HEK293 (cell line): ENCODE data around the gene FGD5.

Experiments
- CTCF ChIA-PET: fragments of 350-600 bp; formaldehyde crosslinking; extraction: SDS; loops from one replicate; lab custom pipeline; 2021; ENCODE audit warnings: antibody characterized with exemption; lab: Yijun Ruan, JAX
- POLR2A ChIA-PET: fragments of 300-600 bp; formaldehyde crosslinking; extraction: SDS; loops from one replicate; lab custom pipeline; 2020; ENCODE audit warnings: antibody characterized with exemption, inconsistent platforms; lab: Yijun Ruan, JAX
- H3K27ac ChIP-seq: fragments of 200-500 bp; sonication (Bioruptor generic); 2 replicates; pipeline ENCODE4 v1.5.1; 2014; ENCODE audit warnings: low read depth, low read length, control low read depth, inconsistent platforms; ENCODE audit errors: extremely low read depth
- H3K36me3 ChIP-seq, 2 experiments: fragments of 200-500 bp in 1 of 2; sonication (Bioruptor generic) in 1 of 2; 1 replicate in 1 of 2; 2 replicates in 1 of 2; pipeline ENCODE4 v1.5.1; 2014 to 2017; ENCODE audit warnings: inconsistent platforms in 2 of 2, low read length in 2 of 2; ENCODE audit not compliant: control insufficient read depth in 2 of 2, insufficient read depth in 1 of 2
- H3K4me1 ChIP-seq: fragments of 200-500 bp; sonication (Bioruptor generic); 2 replicates; pipeline ENCODE4 v1.5.1; 2014; ENCODE audit warnings: mild to moderate bottlenecking, low read length, inconsistent platforms; ENCODE audit not compliant: control insufficient read depth, insufficient read depth
- H3K4me3 ChIP-seq: 2 replicates; pipeline ENCODE4 v1.5.1; 2011; ENCODE audit warnings: low read depth, mild to moderate bottlenecking, control low read depth, low read length, moderate library complexity
- H3K9me3 ChIP-seq: fragments of 200-500 bp; sonication (Bioruptor generic); 2 replicates; pipeline ENCODE4 v1.5.1; 2014; ENCODE audit warnings: low read depth, low read length, inconsistent platforms; ENCODE audit not compliant: control insufficient read depth, insufficient read depth
- GFI1B ChIP-seq: fragments of 450-650 bp; formaldehyde crosslinking; IDR thresholded peaks from 2 replicates; pipeline ENCODE4 v1.5.1; 2016; ENCODE audit warnings: missing biosample characterization, missing genetic modification characterization
- HOXC10 ChIP-seq: sonication (generic); formaldehyde crosslinking; IDR thresholded peaks from 2 replicates; pipeline ENCODE4 v1.8.1; 2023; ENCODE audit warnings: mild to moderate bottlenecking, missing genetic modification reagents
- IKZF3 ChIP-seq: fragments of 450-650 bp; IDR thresholded peaks from 2 replicates; pipeline ENCODE4 v1.5.0; 2018; ENCODE audit warnings: missing biosample characterization, mild to moderate bottlenecking, missing genetic modification characterization, moderate library complexity
- INSM2 ChIP-seq: fragments of 450-650 bp; formaldehyde crosslinking; IDR thresholded peaks from 2 replicates; pipeline ENCODE4 v1.5.1; 2016; ENCODE audit warnings: missing biosample characterization, missing genetic modification characterization
- KLF17 ChIP-seq: fragments of 450-650 bp; formaldehyde crosslinking; IDR thresholded peaks from 2 replicates; pipeline ENCODE4 v1.5.1; 2016; ENCODE audit warnings: missing biosample characterization, missing genetic modification characterization
- PATZ1 ChIP-seq: fragments of 450-650 bp; formaldehyde crosslinking; IDR thresholded peaks from 2 replicates; pipeline ENCODE4 v1.5.1; 2016; ENCODE audit warnings: missing biosample characterization, missing genetic modification characterization
- SP2 ChIP-seq: fragments of 450-650 bp; formaldehyde crosslinking; IDR thresholded peaks from 2 replicates; pipeline ENCODE4 v1.5.1; 2016; ENCODE audit warnings: missing biosample characterization, missing genetic modification characterization
- SP3 ChIP-seq: fragments of 450-650 bp; formaldehyde crosslinking; IDR thresholded peaks from 2 replicates; pipeline ENCODE4 v1.5.1; 2016; ENCODE audit warnings: missing biosample characterization, missing genetic modification characterization
- TRIM28 ChIP-seq: IDR thresholded peaks from 2 replicates; pipeline ENCODE4 v1.6.1; 2011; ENCODE audit warnings: low read length, control low read depth, borderline replicate concordance
- ZBTB7A ChIP-seq: fragments of 450-650 bp; formaldehyde crosslinking; IDR thresholded peaks from 2 replicates; pipeline ENCODE4 v1.5.1; 2016; ENCODE audit warnings: low read depth, missing biosample characterization, missing genetic modification characterization
- ZFP69B ChIP-seq: fragments of 450-650 bp; formaldehyde crosslinking; IDR thresholded peaks from 2 replicates; pipeline ENCODE4 v1.5.1; 2016; ENCODE audit warnings: missing biosample characterization, missing genetic modification characterization
- ZNF146 ChIP-seq: fragments of 450-650 bp; formaldehyde crosslinking; IDR thresholded peaks from 2 replicates; pipeline ENCODE4 v1.5.1; 2016; ENCODE audit warnings: missing biosample characterization, missing genetic modification characterization
- ZNF155 ChIP-seq: fragments of 450-650 bp; formaldehyde crosslinking; IDR thresholded peaks from 2 replicates; pipeline ENCODE4 v1.5.1; 2016; ENCODE audit warnings: missing biosample characterization, missing genetic modification characterization
- ZNF174 ChIP-seq: fragments of 450-650 bp; formaldehyde crosslinking; IDR thresholded peaks from 2 replicates; pipeline ENCODE4 v1.5.0; 2017; ENCODE audit warnings: missing biosample characterization, mild to moderate bottlenecking, missing genetic modification characterization
- ZNF248 ChIP-seq: fragments of 450-650 bp; formaldehyde crosslinking; IDR thresholded peaks from 2 replicates; pipeline ENCODE4 v1.5.1; 2017; ENCODE audit warnings: missing biosample characterization, missing genetic modification characterization
- ZNF280C ChIP-seq: fragments of 450-650 bp; formaldehyde crosslinking; IDR thresholded peaks from 2 replicates; pipeline ENCODE4 v1.5.1; 2016; ENCODE audit warnings: missing biosample characterization, missing genetic modification characterization
- ZNF280D ChIP-seq: fragments of 450-650 bp; formaldehyde crosslinking; IDR thresholded peaks from 2 replicates; pipeline ENCODE4 v1.5.1; 2016; ENCODE audit warnings: missing biosample characterization, missing genetic modification characterization
- ZNF292 ChIP-seq: fragments of 450-650 bp; formaldehyde crosslinking; IDR thresholded peaks from 2 replicates; pipeline ENCODE4 v1.5.1; 2016; ENCODE audit warnings: low read depth, missing biosample characterization, missing genetic modification characterization, borderline replicate concordance
- ZNF366 ChIP-seq: fragments of 450-650 bp; formaldehyde crosslinking; conservative IDR thresholded peaks from 2 replicates; pipeline ENCODE4 v1.5.1; 2016; ENCODE audit warnings: missing biosample characterization, missing genetic modification characterization
- ZNF529 ChIP-seq: fragments of 450-650 bp; formaldehyde crosslinking; IDR thresholded peaks from 2 replicates; pipeline ENCODE4 v1.5.1; 2017; ENCODE audit warnings: missing genetic modification characterization, missing biosample characterization; ENCODE audit not compliant: insufficient replicate concordance
- ZNF548 ChIP-seq: fragments of 450-650 bp; formaldehyde crosslinking; IDR thresholded peaks from 2 replicates; pipeline ENCODE4 v1.5.1; 2016; ENCODE audit warnings: missing biosample characterization, missing genetic modification characterization
- ZNF610 ChIP-seq: fragments of 450-650 bp; formaldehyde crosslinking; IDR thresholded peaks from 2 replicates; pipeline ENCODE4 v1.5.1; 2016; ENCODE audit warnings: missing biosample characterization, missing genetic modification characterization, borderline replicate concordance
- ZNF626 ChIP-seq: fragments of 450-650 bp; sonication (Bioruptor Pico); formaldehyde crosslinking; IDR thresholded peaks from 2 replicates; pipeline ENCODE4 v1.5.1; 2018; ENCODE audit warnings: missing biosample characterization, missing genetic modification characterization, inconsistent platforms
- ZNF791 ChIP-seq: fragments of 450-650 bp; formaldehyde crosslinking; IDR thresholded peaks from 2 replicates; pipeline ENCODE4 v1.5.1; 2016; ENCODE audit warnings: missing biosample characterization, missing genetic modification characterization
- ZNF830 ChIP-seq: fragments of 450-650 bp; IDR thresholded peaks from 2 replicates; pipeline ENCODE4 v1.5.0; 2018; ENCODE audit warnings: missing biosample characterization, missing genetic modification characterization, low read depth, mild to moderate bottlenecking, moderate library complexity

FGD5 gene

GRCh38 chr3:14845180-14845579 is 26.4 kb downstream of the FGD5 start (continued):
- TF ChIP-seq PATZ1 (tag by site-specific recombination) (no peak), TRIM28 (no peak), ZNF791 (tag by site-specific recombination) (no peak), ZNF366 (tag by site-specific recombination) (no peak)

GRCh38 chr3:14845826-14846225 is 27.1 kb downstream of the FGD5 start:
- Histone ChIP-seq H3K27ac (no peak overlapping the region), H3K4me1 (no peaks in the 10 kb centered on the region), H3K36me3 (no peaks in the 10 kb centered on the region), H3K4me3 (no peak overlapping the region), H3K9me3 (no peaks in the 10 kb centered on the region)
- ChIA-PET POLR2A (no interaction called here), CTCF (interaction anchor here (0.7 to 1.0 kb wide), 2 partner anchors 17 to 75 kb away, joined by 3 to 4 read pairs; no protein-coding TSS in a partner anchor)
- TF ChIP-seq GFI1B (no peak), TRIM28 (no peak), INSM2 (tag by site-specific recombination) (no peak), KLF17 (tag by site-specific recombination) (no peak), ZNF830 (tag by site-specific recombination) (no peak), SP3 (tag by site-specific recombination) (no peak), ZNF292 (no peak), ZNF248 (no peak), ZNF626 (tag by site-specific recombination) (no peak), ZNF610 (tag by site-specific recombination) (no peak), ZNF280C (tag by site-specific recombination) (no peak), ZNF146 (tag by site-specific recombination) (no peak)

GRCh38 chr3:14846226-14846880 is 27.6 kb downstream of the FGD5 start:
- Histone ChIP-seq H3K4me1 (no peaks in the 10 kb centered on the region), H3K4me3 (no peak overlapping the region), H3K9me3 (no peaks in the 10 kb centered on the region), H3K27ac (no peak overlapping the region), H3K36me3 (no peaks in the 10 kb centered on the region)
- POLR2A ChIA-PET = no interaction called here
- CTCF ChIA-PET = interaction anchor here (0.7 to 1.0 kb wide), 2 partner anchors 17 to 75 kb away, joined by 3 to 4 read pairs; no protein-coding TSS in a partner anchor
- TF ChIP-seq ZNF155 (tag by site-specific recombination) = no peak
- TF ChIP-seq ZBTB7A = no peak
- no peak for TF ChIP-seq ZFP69B
- TF ChIP-seq SP2 (tag by site-specific recombination) = no peak
- TF ChIP-seq ZNF529 = no peak
- TF ChIP-seq IKZF3 (tag by site-specific recombination) = no peak
- no peak for TF ChIP-seq ZNF280D
- TF ChIP-seq ZNF174 (tag by site-specific recombination) = no peak
- TF ChIP-seq HOXC10 (CRISPR knock-in tag) = no peak
- no peak for TF ChIP-seq ZNF146 (tag by site-specific recombination)
- TF ChIP-seq ZNF548 = no peak
